Skeletal muscle cell (primary cell): ENCODE data around the gene RPL27A.
"Not testable (repeated sequence)": the region's sequence is repeated elsewhere in the genome, so short reads cannot be mapped to it uniquely, and the experiment has no call there.

ENCODE experiments used
- DNase-seq: peaks from one replicate; pipeline ENCODE4 v3.0.0-alpha.2; 2010; ENCODE audit warnings: low read depth
- H3K4me3 ChIP-seq: 2 replicates; pipeline ENCODE4 v1.5.1; 2011; ENCODE audit warnings: low read depth, mild to moderate bottlenecking, control low read depth, low read length, moderate library complexity

Gene RPL27A

GRCh38 chr11:8682303-8683114 lies at the start of gene RPL27A, which contains the start of gene TRIM66:
TSS of gene RPL27A (plus strand) at chr11:8682792. CDS start at chr11:8682814, 22 bp downstream.
TSS of gene TRIM66 (minus strand) at chr11:8682665. CDS start at chr11:8672274, 10,391 bp downstream.
- peak; percentile 84 for DNase-seq
- peak within 1 kb of the TSS; percentile 91 for H3K4me3 ChIP-seq

GRCh38 chr11:8634498-8634897 lies 48.1 kb upstream of the RPL27A start:
- H3K4me3 ChIP-seq: no peak overlapping the region
- DNase-seq: no peak

GRCh38 chr11:8636127-8636526 lies 46.5 kb upstream of the RPL27A start:
- no peak overlapping the region for H3K4me3 ChIP-seq
- no peak for DNase-seq

GRCh38 chr11:8638300-8638699 lies 44.3 kb upstream of the RPL27A start:
- no peak overlapping the region for H3K4me3 ChIP-seq
- no peak for DNase-seq

- DNase-seq: no peak
- H3K4me3 ChIP-seq: no peak overlapping the region
Measured at GRCh38 chr11:8639655-8640054, 42.9 kb upstream of the RPL27A start.

GRCh38 chr11:8640267-8640906 lies 42.2 kb upstream of the RPL27A start:
- H3K4me3 ChIP-seq: no peak overlapping the region

GRCh38 chr11:8641332-8641731 lies 41.3 kb upstream of the RPL27A start:
- no peak overlapping the region for H3K4me3 ChIP-seq
- no peak for DNase-seq

More at GRCh38 chr11:8640267-8640906, 42.2 kb upstream of the RPL27A start:
- DNase-seq: no peak

GRCh38 chr11:8642196-8642841 lies 40.3 kb upstream of the RPL27A start:
- H3K4me3 ChIP-seq: no peak overlapping the region
- DNase-seq: no peak

GRCh38 chr11:8646873-8647272 lies 35.7 kb upstream of the RPL27A start:
- H3K4me3 ChIP-seq: no peak overlapping the region
- no peak for DNase-seq

GRCh38 chr11:8649361-8649760 lies 33.2 kb upstream of the RPL27A start:
- peak; percentile 23 for DNase-seq
- no peak overlapping the region for H3K4me3 ChIP-seq

- no peak overlapping the region for H3K4me3 ChIP-seq
Measured at GRCh38 chr11:8650401-8650990, 32.1 kb upstream of the RPL27A start.

GRCh38 chr11:8652140-8652539 lies 30.5 kb upstream of the RPL27A start:
- H3K4me3 ChIP-seq: no peak overlapping the region
- peak; percentile 88 for DNase-seq

More at GRCh38 chr11:8650401-8650990, 32.1 kb upstream of the RPL27A start:
- DNase-seq: peak; percentile 45

- no peak overlapping the region for H3K4me3 ChIP-seq
Measured at GRCh38 chr11:8654503-8654902, 28.1 kb upstream of the RPL27A start.

GRCh38 chr11:8656291-8656690 lies 26.3 kb upstream of the RPL27A start:
- DNase-seq: no peak
- H3K4me3 ChIP-seq: no peak overlapping the region

More at GRCh38 chr11:8654503-8654902, 28.1 kb upstream of the RPL27A start:
- DNase-seq: no peak

- DNase-seq: peak; percentile 62
- H3K4me3 ChIP-seq: no peak overlapping the region
Measured at GRCh38 chr11:8658321-8659057, 24.1 kb upstream of the RPL27A start.

GRCh38 chr11:8661001-8661795 lies 21.4 kb upstream of the RPL27A start:
- no peak for DNase-seq
- no peak overlapping the region for H3K4me3 ChIP-seq

- no peak for DNase-seq
- H3K4me3 ChIP-seq: no peak overlapping the region
Measured at GRCh38 chr11:8665222-8665621, 17.4 kb upstream of the RPL27A start.

- not testable (repeated sequence) for DNase-seq, H3K4me3 ChIP-seq
Measured at GRCh38 chr11:8670081-8670480, 12.5 kb upstream of the RPL27A start.
